PC-3 (cell line): ENCODE data around the gene LRRC3. TPM values are rescaled to one million over a fixed set of nuclear protein-coding genes. Genes with fewer than 3 reads are reported as not detected.

Source experiments
- ATAC-seq: fragments of 200-7000 bp; cut with Tn5 transposase; 2 replicates; pipeline ENCODE4 v1.9.1; 2020; ENCODE audit warnings: mild to moderate bottlenecking, moderate library complexity
- BruUV-seq: library from RNA; stranded (reverse); fragments of 400-500 nt; replicated peaks from 2 replicates; lab custom pipeline; 2021; lab: Mats Ljungman, UMichigan
- CTCF ChIA-PET: fragments of 300-600 bp; sonication (Branson Sonifier 250); formaldehyde crosslinking; loops from one replicate; lab custom pipeline; 2022; ENCODE audit warnings: antibody characterized with exemption; lab: Charles Lee
- POLR2A ChIA-PET: fragments of 300-600 bp; sonication (Branson Sonifier 250); formaldehyde crosslinking; loops from one replicate; lab custom pipeline; 2022; ENCODE audit warnings: antibody characterized with exemption; ENCODE audit not compliant: unreplicated experiment; lab: Charles Lee
- DNase-seq: peaks from one replicate; pipeline ENCODE4 v3.0.0-alpha.2; 2015
- H2AFZ ChIP-seq: fragments of 300-600 bp; sonication (generic); 2 replicates; pipeline ENCODE4 v1.6.0; 2016; ENCODE audit warnings: antibody characterized with exemption, low read length
- H3F3A ChIP-seq: fragments of 300-600 bp; sonication (generic); one replicate; pipeline ENCODE4 v1.6.0; 2017; ENCODE audit warnings: antibody characterized with exemption, low read length, control low read depth, mild to moderate bottlenecking; ENCODE audit not compliant: unreplicated experiment
- H3K27ac ChIP-seq: fragments of 300-600 bp; sonication (generic); 2 replicates; pipeline ENCODE4 v1.5.1; 2016; ENCODE audit warnings: mild to moderate bottlenecking, low read length
- H3K27me3 ChIP-seq: fragments of 300-600 bp; sonication (generic); 2 replicates; pipeline ENCODE4 v1.6.1; 2016; ENCODE audit warnings: low read length, mixed read lengths
- H3K36me3 ChIP-seq: fragments of 300-600 bp; sonication (generic); 2 replicates; pipeline ENCODE4 v1.6.1; 2016; ENCODE audit warnings: low read depth, mixed run types, low read length, mixed read lengths
- H3K4me1 ChIP-seq: fragments of 300-600 bp; sonication (generic); 2 replicates; pipeline ENCODE4 v1.5.1; 2016; ENCODE audit warnings: low read length; ENCODE audit not compliant: insufficient read depth
- H3K4me2 ChIP-seq: fragments of 300-600 bp; sonication (generic); 2 replicates; pipeline ENCODE4 v1.6.0; 2016; ENCODE audit warnings: low read length
- H3K4me3 ChIP-seq: fragments of 300-600 bp; sonication (generic); 2 replicates; pipeline ENCODE4 v1.5.1; 2016; ENCODE audit warnings: mild to moderate bottlenecking, low read length, mixed read lengths
- H3K79me2 ChIP-seq: fragments of 300-600 bp; sonication (generic); 2 replicates; pipeline ENCODE4 v1.6.1; 2017; ENCODE audit warnings: low read length, mixed read lengths
- H3K9ac ChIP-seq: fragments of 300-600 bp; sonication (generic); 2 replicates; pipeline ENCODE4 v1.6.0; 2016; ENCODE audit warnings: mild to moderate bottlenecking, low read length
- H3K9me2 ChIP-seq: fragments of 300-600 bp; sonication (generic); replicated peaks from 2 replicates; pipeline ENCODE4 v1.6.1; 2016; ENCODE audit warnings: mixed run types, low read length, mixed read lengths
- H3K9me3 ChIP-seq: fragments of 300-600 bp; sonication (generic); 2 replicates; pipeline ENCODE4 v1.6.1; 2016; ENCODE audit warnings: low read length, mixed read lengths
- H4K20me1 ChIP-seq: fragments of 300-600 bp; sonication (generic); 2 replicates; pipeline ENCODE4 v1.6.1; 2016; ENCODE audit warnings: low read length, mixed read lengths
- CTCF ChIP-seq: fragments of 300-600 bp; sonication (generic); conservative IDR thresholded peaks from 2 replicates; pipeline ENCODE4 v1.5.1; 2017; ENCODE audit warnings: antibody characterized with exemption, low read depth, mild to moderate bottlenecking, low read length
- EZH2 ChIP-seq: fragments of 300-600 bp; sonication (generic); IDR thresholded peaks from one replicate; pipeline ENCODE4 v1.6.1; 2017; ENCODE audit warnings: antibody characterized with exemption, mild to moderate bottlenecking, low read length; ENCODE audit not compliant: unreplicated experiment
- EZH2phosphoT487 ChIP-seq: fragments of 300-600 bp; sonication (generic); IDR thresholded peaks from 2 replicates; pipeline ENCODE4 v1.6.1; 2018; ENCODE audit warnings: mild to moderate bottlenecking, antibody characterized with exemption, low read length, borderline replicate concordance
- intact Hi-C: fragments of 100-400 bp; cut with micrococcal nuclease; formaldehyde crosslinking; loops from 2 replicates; pipeline ENCODE4 v1.9.0; 2023
- total RNA-seq: library from RNA; depleted of rRNA; stranded (reverse); fragments of >200 nt; gene quantifications from 2 replicates; pipeline ENCODE4 v1.2.3, GENCODE V29; 2014

The LRRC3 gene
- total RNA-seq, 1 experiment from 2014 or later = 3.1 TPM

GRCh38 chr21:44434936-44435635 is 20.2 kb upstream of the LRRC3 start:
- no peak overlapping the region for H3K9ac ChIP-seq
- H3F3A ChIP-seq = no peaks in the 10 kb centered on the region
- no peaks in the 10 kb centered on the region for H3K4me1 ChIP-seq
- DNase-seq (no peak), ATAC-seq (no peak)
- no peaks in the 10 kb centered on the region for H3K27me3 ChIP-seq
- H3K27ac ChIP-seq = no peak overlapping the region
- ChIA-PET CTCF (no interaction called here), POLR2A (no interaction called here)
- no TSS peak for BruUV-seq
- intact Hi-C loops = no loop called here
- H2AFZ ChIP-seq = no peak overlapping the region
- no peak for TF ChIP-seq EZH2
- H4K20me1 ChIP-seq = no peaks in the 10 kb centered on the region
- H3K9me2 ChIP-seq = no peaks in the 10 kb centered on the region
- H3K9me3 ChIP-seq = peaks cover 1% of the 10 kb centered on the region; the same call in 1 of the 2 replicates
- H3K4me2 ChIP-seq = no peak overlapping the region
- H3K36me3 ChIP-seq = peaks cover 1% of the 10 kb centered on the region; the same call in 1 of the 2 replicates
- H3K4me3 ChIP-seq = no peak overlapping the region
- peaks cover 24% of the 10 kb centered on the region for H3K79me2 ChIP-seq

GRCh38 chr21:44436111-44436611 is 19.1 kb upstream of the LRRC3 start:
- BruUV-seq = no TSS peak
- CTCF ChIA-PET = no interaction called here
- H3K79me2 ChIP-seq = peaks cover 19% of the 10 kb centered on the region
- H3K4me3 ChIP-seq = no peak overlapping the region
- no peaks in the 10 kb centered on the region for H3K4me1 ChIP-seq
- H3K9ac ChIP-seq = no peak overlapping the region
- POLR2A ChIA-PET = no interaction called here
- H4K20me1 ChIP-seq = no peaks in the 10 kb centered on the region
- no peaks in the 10 kb centered on the region for H3K9me2 ChIP-seq
- DNase-seq = no peak
- intact Hi-C loops = no loop called here
- no peaks in the 10 kb centered on the region for H3K27me3 ChIP-seq
- H3K4me2 ChIP-seq = no peak overlapping the region
- H3K36me3 ChIP-seq = no peaks in the 10 kb centered on the region
- H3F3A ChIP-seq = no peaks in the 10 kb centered on the region
- no peak for ATAC-seq
- no peaks in the 10 kb centered on the region for H3K9me3 ChIP-seq
- H3K27ac ChIP-seq = no peak overlapping the region
- TF ChIP-seq CTCF = no peak
- no peak for TF ChIP-seq EZH2
- no peak for TF ChIP-seq EZH2phosphoT487
- H2AFZ ChIP-seq = no peak overlapping the region

DNA sequence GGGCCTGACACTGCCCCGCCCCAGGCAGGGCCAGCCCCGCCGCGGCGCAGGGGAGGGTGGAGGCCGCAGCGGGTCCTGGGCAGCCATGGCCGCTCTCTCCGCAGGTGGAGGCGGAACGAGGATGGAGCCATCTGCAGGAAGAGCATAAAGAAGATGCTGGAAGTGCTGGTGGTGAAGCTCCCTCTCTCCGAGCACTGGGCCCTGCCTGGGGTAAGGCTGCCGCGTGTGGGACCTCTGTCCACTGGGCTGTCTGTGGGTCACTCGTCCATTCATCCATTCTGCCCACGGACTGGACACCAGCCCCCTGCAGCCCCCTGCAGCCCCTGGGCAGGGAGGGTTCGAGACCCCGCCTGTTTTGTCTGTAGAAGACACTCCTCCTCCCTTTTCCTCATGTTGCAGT is 18.4 kb upstream of the LRRC3 start:
- intact Hi-C loops = no loop called here
- CTCF ChIA-PET = no interaction called here
- Histone ChIP-seq H3F3A (no peaks in the 10 kb centered on the region), H3K9me3 (no peaks in the 10 kb centered on the region), H3K4me1 (no peaks in the 10 kb centered on the region), H3K9me2 (no peaks in the 10 kb centered on the region), H2AFZ (no peak overlapping the region), H3K27me3 (no peaks in the 10 kb centered on the region), H4K20me1 (no peaks in the 10 kb centered on the region), H3K36me3 (no peaks in the 10 kb centered on the region), H3K27ac (no peak overlapping the region), H3K79me2 (peaks cover 11% of the 10 kb centered on the region), H3K4me2 (no peak overlapping the region), H3K4me3 (no peak overlapping the region), H3K9ac (no peak overlapping the region)
- BruUV-seq = no TSS peak
- POLR2A ChIA-PET = no interaction called here
- no peak for ATAC-seq
- no peak for DNase-seq
- TF ChIP-seq EZH2phosphoT487 (no peak), EZH2 (no peak)
